ENCODE measurements around the gene LHCGR.

DNA sequence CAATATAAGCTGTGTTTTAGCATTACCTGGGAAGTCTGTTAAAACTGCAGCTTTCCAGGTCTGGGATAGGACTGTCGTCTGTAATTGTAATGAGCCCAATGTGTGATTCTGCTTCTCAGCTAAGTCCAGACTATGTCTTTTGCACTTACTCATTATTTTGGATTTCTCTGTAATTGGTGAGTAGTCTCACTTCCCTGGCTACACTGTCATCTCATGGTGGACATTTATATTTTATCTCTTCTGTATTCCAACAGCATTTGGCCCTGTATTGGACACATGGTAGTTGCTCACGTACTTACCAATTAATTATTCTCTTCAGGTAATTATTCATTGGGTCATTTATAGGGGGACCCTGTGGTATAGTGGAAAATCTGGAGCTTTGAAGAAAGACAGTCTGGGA is 28.0 kb downstream of the LHCGR start:
- TF ChIP-seq POLR2AphosphoS5 (IDR thresholded peaks at IDR 0.05; ENCODE audit: low read depth, low read length) (no peak), TAF1 (IDR thresholded peaks at IDR 0.05; ENCODE audit: borderline replicate concordance, insufficient read depth, low read length) (no peak)
- TF ChIP-seq, protein P1, sequence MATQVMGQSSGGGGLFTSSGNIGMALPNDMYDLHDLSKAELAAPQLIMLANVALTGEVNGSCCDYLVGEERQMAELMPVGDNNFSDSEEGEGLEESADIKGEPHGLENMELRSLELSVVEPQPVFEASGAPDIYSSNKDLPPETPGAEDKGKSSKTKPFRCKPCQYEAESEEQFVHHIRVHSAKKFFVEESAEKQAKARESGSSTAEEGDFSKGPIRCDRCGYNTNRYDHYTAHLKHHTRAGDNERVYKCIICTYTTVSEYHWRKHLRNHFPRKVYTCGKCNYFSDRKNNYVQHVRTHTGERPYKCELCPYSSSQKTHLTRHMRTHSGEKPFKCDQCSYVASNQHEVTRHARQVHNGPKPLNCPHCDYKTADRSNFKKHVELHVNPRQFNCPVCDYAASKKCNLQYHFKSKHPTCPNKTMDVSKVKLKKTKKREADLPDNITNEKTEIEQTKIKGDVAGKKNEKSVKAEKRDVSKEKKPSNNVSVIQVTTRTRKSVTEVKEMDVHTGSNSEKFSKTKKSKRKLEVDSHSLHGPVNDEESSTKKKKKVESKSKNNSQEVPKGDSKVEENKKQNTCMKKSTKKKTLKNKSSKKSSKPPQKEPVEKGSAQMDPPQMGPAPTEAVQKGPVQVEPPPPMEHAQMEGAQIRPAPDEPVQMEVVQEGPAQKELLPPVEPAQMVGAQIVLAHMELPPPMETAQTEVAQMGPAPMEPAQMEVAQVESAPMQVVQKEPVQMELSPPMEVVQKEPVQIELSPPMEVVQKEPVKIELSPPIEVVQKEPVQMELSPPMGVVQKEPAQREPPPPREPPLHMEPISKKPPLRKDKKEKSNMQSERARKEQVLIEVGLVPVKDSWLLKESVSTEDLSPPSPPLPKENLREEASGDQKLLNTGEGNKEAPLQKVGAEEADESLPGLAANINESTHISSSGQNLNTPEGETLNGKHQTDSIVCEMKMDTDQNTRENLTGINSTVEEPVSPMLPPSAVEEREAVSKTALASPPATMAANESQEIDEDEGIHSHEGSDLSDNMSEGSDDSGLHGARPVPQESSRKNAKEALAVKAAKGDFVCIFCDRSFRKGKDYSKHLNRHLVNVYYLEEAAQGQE (IDR thresholded peaks at IDR 0.05; ENCODE audit: insufficient read depth in 1 of 2, low read depth in 2 of 2, low read length in 2 of 2): no peak

All from PFSK-1 (cell line).